Large intestine (tissue), 3 donors: ENCODE measurements around the gene USP48. TPM values are rescaled to one million over a fixed set of nuclear protein-coding genes. Genes with fewer than 3 reads are reported as not detected.

ENCODE experiments used
- DNase-seq, 2 donors: peaks; one replicate each; pipeline versions ENCODE4 v3.0.0 to v3.0.0-alpha.2; 2013
- H3K27ac ChIP-seq: one replicate; pipeline ENCODE4 v1.5.1; 2013; ENCODE audit warnings: low read length
- H3K27me3 ChIP-seq: 2 replicates; pipeline ENCODE4 v1.6.1; 2013; ENCODE audit warnings: low read length; ENCODE audit not compliant: control insufficient read depth, insufficient read depth
- H3K36me3 ChIP-seq: 2 replicates; pipeline ENCODE4 v1.6.1; 2013; ENCODE audit warnings: low read length; ENCODE audit not compliant: control insufficient read depth, insufficient read depth
- H3K4me1 ChIP-seq: one replicate; pipeline ENCODE4 v1.6.1; 2013; ENCODE audit warnings: low read length; ENCODE audit not compliant: control insufficient read depth, insufficient read depth
- H3K4me3 ChIP-seq: one replicate; pipeline ENCODE4 v1.5.1; 2013; ENCODE audit warnings: low read length
- H3K9me3 ChIP-seq: one replicate; pipeline ENCODE4 v1.6.1; 2013; ENCODE audit warnings: mild to moderate bottlenecking, low read depth, low read length, moderate library complexity; ENCODE audit not compliant: control insufficient read depth
- WGBS: methylation state at CpG from one replicate; pipeline ENCODE4 v1.1.5; 2013; ENCODE audit warnings: low lambda C conversion rate; ENCODE audit not compliant: insufficient coverage; 5-methylcytosine and 5-hydroxymethylcytosine counted together
- polyA plus RNA-seq: library from polyadenylated mRNA; unstranded; fragments of 120-200 nt; gene quantifications from one replicate; pipeline ENCODE4 v1.2.1, GENCODE V29; 2013

The USP48 gene
- polyA plus RNA-seq, 1 donor, result 43.3 TPM

DNA sequence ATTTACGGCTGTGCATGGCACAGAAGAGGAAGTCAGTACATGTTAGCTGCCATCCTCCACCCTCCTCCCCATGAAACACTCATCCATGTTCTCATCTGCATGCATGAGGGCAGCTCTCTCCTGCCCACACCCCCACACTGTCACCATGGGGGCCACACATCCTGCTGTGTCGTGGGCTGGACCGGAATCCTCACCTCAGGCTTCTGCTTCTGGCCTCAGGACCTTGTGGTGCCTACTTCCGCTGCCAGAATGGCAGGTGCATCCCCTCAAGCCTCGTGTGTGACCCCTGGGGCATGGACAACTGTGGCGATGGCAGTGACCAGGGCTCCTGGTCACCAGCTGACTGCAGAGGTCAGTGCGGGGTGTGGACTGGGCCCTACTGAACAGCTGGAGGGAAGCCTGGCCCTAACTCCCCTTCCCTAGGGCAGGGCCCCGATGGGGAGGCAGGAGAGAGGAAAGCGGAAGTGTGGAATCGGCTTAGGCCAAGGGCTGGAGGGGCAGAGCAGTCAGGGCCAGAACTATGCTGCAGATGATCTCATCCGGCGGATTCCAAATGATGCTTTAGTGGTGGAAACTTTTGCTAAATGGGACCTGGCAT is 32.9 kb upstream of the USP48 start:
- no peak for DNase-seq
- peaks cover 12% of the 10 kb centered on the region for H3K4me1 ChIP-seq
- no peak overlapping the region for H3K4me3 ChIP-seq
- H3K27ac ChIP-seq, result no peak overlapping the region
- peaks cover 3% of the 10 kb centered on the region for H3K36me3 ChIP-seq
- no CpG with 5 or more reads among the region's 12 CpGs for WGBS
- no peaks in the 10 kb centered on the region for H3K27me3 ChIP-seq
- no peaks in the 10 kb centered on the region for H3K9me3 ChIP-seq

DNA sequence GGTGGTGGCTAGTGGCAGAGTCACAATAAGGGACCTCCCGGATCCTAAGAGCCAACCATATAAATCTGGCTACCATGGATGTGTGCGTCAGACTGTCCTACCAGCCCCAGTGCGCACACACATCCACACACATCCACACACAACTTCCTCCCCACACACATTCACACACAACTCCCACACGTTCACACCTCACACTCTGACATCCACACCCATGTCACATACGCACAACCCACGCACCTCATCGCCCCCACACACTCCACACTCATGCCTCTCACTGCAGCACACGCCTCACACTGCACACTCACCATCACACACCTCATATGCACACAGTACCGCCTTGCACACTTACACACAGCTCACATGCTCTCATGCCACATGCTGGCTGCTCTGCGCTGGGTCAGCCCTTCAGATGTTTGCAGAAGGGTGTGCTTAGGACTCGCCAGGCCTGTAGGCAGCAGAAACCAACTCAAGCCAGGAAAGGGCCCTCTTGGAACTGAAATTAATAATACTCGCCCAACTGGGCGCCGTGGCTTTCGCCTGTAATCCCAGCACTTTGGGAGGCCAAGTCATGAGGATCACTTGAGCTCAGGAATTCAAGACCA is 32.1 kb upstream of the USP48 start:
- H3K4me1 ChIP-seq, result peaks cover 12% of the 10 kb centered on the region
- no peaks in the 10 kb centered on the region for H3K27me3 ChIP-seq
- no CpG with 5 or more reads among the region's 15 CpGs for WGBS
- H3K9me3 ChIP-seq, result no peaks in the 10 kb centered on the region
- no peak overlapping the region for H3K4me3 ChIP-seq
- no peak overlapping the region for H3K27ac ChIP-seq
- H3K36me3 ChIP-seq, result no peaks in the 10 kb centered on the region
- DNase-seq, result no peak

DNA sequence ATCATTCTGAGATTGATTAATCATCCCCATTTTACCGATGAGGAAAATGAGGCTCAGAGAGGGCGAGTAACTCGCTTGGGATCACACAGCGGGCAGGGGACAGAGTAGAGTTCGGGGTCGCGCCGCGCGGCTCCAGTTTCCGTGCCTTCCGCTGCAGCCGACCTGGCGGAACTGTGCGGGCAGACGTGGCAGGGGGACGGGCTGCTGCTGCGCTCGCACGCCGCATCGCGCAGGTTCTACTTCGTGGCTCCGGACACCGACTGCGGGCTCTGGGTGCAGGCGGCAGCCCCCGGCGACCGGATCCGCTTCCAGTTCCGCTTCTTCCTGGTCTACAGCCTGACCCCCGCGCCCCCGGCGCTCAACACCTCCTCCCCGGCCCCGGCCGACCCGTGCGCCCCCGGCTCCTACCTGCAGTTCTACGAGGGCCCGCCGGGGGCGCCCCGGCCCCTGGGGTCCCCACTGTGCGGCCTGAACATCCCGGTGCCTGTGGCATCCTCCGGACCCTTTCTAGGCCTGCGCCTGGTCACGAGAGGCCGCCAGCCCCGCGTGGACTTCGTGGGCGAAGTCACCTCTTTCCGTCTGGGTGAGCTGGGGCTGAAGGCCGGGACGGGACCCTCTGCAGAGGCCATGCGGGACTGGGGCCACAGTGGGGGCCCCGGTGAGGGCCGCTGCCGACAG is 31.4 kb upstream of the USP48 start:
- WGBS, result 0% methylated on average over 1 of the region's 65 CpGs

DNA sequence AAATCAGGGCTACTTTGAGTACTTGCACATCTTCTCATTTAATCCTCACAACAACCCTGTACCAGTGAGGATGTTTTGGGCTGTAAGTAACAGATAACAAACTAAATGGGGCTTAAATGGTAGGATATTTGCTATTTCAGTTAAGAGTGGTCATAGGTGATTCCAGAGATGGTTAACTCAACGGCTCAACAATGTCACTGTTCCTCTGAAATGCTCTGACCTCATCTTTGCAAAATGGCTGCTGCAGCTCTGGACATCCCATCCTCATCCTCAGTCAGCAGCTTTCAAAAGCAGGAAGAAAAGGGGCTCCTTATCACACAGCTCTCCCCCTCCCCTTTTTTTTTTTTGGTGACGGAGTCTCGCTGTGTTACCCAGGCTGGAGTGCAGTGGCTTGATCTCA is 30.6 kb upstream of the USP48 start:
- WGBS, result no CpG with 5 or more reads among the region's 3 CpGs
- H3K4me1 ChIP-seq, result peaks cover 12% of the 10 kb centered on the region
- no peaks in the 10 kb centered on the region for H3K27me3 ChIP-seq
- no peak overlapping the region for H3K27ac ChIP-seq
- H3K36me3 ChIP-seq, result no peaks in the 10 kb centered on the region
- no peaks in the 10 kb centered on the region for H3K9me3 ChIP-seq
- no peak overlapping the region for H3K4me3 ChIP-seq
- DNase-seq, result no peak

More for the DNA sequence above, 31.4 kb upstream of the USP48 start:
- peak overlapping the region; percentile 46 for H3K4me3 ChIP-seq
- no peak overlapping the region for H3K27ac ChIP-seq
- peaks cover 12% of the 10 kb centered on the region for H3K4me1 ChIP-seq
- no peaks in the 10 kb centered on the region for H3K27me3 ChIP-seq
- no peaks in the 10 kb centered on the region for H3K9me3 ChIP-seq
- peak in 1 of 2 donors; percentile 53 for DNase-seq
- no peaks in the 10 kb centered on the region for H3K36me3 ChIP-seq

DNA sequence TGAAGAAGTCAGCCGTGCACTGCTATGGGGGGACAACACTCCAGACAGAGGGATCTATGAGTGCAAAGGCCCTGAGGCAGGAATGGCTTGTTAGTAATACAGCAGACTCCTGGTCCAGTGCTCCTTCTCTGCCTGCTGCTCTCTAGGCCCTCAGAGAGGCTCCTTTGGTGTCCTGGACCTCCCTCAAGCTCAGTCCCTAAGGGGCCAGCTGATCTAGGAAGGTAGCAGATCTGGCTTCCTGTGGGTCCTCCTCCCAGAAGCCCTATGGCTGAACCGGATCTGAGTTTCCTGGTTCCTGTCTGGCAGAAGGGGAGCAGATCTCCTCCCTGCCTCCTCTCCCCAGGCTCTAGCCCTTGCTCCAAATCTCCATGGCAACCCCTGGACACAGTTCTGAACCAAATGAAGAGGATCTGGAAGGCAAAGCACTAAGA is 28.9 kb upstream of the USP48 start, which contains the start of gene LDLRAD2:
Gene LDLRAD2, plus strand, starts transcription at position 391 of the 431 bp plus-strand sequence. CDS start 187 bp downstream, outside the sequence.
- Histone ChIP-seq H3K27me3 (no peaks in the 10 kb centered on the region), H3K4me1 (peaks cover 7% of the 10 kb centered on the region), H3K27ac (no peak within 1 kb of the TSS), H3K36me3 (no peaks in the 10 kb centered on the region), H3K9me3 (no peaks in the 10 kb centered on the region), H3K4me3 (no peak within 1 kb of the TSS)
- no CpG with 5 or more reads among the region's 2 CpGs for WGBS
- no peak for DNase-seq

DNA sequence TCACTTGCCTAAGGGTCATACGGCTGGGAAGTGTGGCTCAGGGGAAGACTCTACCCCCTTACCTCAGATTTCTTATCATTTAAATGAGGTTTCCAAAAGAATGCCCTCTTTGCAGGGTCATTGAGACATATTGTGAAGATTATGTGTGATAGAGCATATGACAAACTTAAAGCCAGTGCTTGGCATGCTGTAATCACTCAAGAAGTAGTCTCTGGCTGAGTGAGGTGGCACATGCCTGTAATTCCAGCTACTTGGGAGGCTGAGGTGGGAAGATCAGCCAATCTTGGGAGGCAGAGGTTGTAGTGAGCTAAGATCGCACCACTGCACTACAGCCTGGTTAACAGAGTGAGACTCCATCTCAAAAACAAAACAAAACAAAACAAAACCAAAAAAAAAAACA is 21.6 kb upstream of the USP48 start:
- H3K27ac ChIP-seq, result no peak overlapping the region
- no peak for DNase-seq
- no peaks in the 10 kb centered on the region for H3K9me3 ChIP-seq
- H3K36me3 ChIP-seq, result no peaks in the 10 kb centered on the region
- no peaks in the 10 kb centered on the region for H3K27me3 ChIP-seq
- no peaks in the 10 kb centered on the region for H3K4me1 ChIP-seq
- no peak overlapping the region for H3K4me3 ChIP-seq
- WGBS, result no CpG with 5 or more reads among the region's 2 CpGs

DNA sequence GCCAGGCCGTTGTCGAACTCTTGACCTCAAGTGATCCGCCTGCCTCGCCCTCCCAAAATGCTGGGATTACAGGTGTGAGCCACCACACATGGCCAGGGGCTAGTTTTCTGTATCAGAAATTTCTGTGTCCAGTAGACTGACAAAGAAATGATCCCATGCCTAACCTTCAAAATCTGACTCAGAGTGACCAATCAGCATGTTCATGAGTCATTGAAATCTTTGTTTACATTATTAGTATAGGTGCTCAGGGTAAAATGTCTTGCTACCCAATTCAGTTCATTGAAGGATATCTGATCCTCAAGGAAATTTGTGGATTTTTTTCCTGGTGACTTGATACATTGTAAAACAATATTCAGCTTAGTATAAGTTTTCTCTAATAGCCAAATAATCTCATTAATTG is 18.2 kb upstream of the USP48 start:
- H3K4me3 ChIP-seq, result no peak overlapping the region
- H3K27ac ChIP-seq, result no peak overlapping the region
- WGBS, result no CpG with 5 or more reads among the region's 4 CpGs
- no peaks in the 10 kb centered on the region for H3K9me3 ChIP-seq
- no peaks in the 10 kb centered on the region for H3K4me1 ChIP-seq
- no peaks in the 10 kb centered on the region for H3K27me3 ChIP-seq
- no peaks in the 10 kb centered on the region for H3K36me3 ChIP-seq
- DNase-seq, result no peak

DNA sequence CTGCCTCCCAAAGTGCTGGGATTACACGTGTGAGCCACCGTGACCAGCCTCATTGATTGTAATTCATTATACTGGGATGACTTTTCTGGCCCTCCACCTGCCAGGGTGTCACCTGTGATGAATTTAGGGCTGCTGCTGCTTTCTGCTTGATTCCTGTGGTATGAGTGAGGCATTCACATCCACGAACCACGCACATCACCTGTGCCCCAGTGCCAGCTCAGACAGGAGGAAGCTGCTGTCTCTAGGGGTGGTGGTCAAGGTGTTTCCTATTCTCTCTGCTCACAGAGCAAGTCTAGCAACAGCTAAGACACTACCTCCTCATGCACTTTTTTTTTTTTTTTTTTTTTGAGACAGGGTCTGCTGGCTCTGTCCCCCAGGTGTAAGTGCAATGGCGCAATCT is 16.8 kb upstream of the USP48 start:
- no CpG with 5 or more reads among the region's 5 CpGs for WGBS

DNA sequence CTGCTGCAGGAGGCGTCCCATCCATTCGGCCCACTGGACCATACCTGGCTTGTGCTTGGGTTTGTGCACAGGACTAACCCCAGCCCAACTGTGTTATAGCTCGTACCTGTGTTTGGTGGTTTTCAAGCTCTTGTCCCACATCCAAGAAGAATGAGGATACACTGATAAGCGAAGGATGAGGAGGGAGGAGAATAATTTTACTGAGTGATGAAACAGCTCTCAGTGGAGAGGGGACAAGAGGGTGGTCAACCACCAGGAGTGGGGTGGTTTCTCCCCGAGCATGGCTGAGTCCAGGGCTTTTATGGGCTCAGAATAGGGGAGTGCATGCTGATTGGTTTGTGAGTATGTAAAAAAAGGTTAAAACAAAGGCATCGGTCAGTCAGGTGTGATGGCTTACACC is 12.1 kb upstream of the USP48 start:
- no peaks in the 10 kb centered on the region for H3K4me1 ChIP-seq
- DNase-seq, result no peak

More for the DNA sequence above, 16.8 kb upstream of the USP48 start:
- H3K4me1 ChIP-seq, result no peaks in the 10 kb centered on the region
- H3K27ac ChIP-seq, result no peak overlapping the region
- no peak for DNase-seq
- H3K9me3 ChIP-seq, result peaks cover 10% of the 10 kb centered on the region
- H3K4me3 ChIP-seq, result no peak overlapping the region
- no peaks in the 10 kb centered on the region for H3K36me3 ChIP-seq
- H3K27me3 ChIP-seq, result no peaks in the 10 kb centered on the region

DNA sequence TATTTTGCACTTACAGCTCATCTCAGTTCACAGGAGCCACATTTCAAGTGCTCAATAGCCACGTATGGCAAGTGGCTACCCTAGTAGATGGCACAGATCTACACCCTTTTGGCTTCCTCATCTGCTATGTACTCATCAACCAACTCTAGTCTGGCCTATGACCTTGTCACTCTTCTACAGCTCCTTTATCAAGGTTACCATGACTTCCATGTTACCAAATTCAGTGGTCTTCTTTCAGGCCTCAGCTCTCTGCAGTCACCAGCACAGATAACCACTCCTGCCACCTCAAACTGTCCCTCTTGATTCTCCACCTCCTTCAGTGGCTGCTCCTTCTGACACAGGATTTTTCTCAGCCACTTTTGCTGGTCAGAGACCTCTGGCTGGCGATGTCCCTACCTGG is 11.7 kb upstream of the USP48 start:
- Histone ChIP-seq H3K9me3 (peaks cover 11% of the 10 kb centered on the region), H3K27me3 (no peaks in the 10 kb centered on the region), H3K36me3 (no peaks in the 10 kb centered on the region), H3K4me3 (no peak overlapping the region), H3K4me1 (no peaks in the 10 kb centered on the region), H3K27ac (no peak overlapping the region)
- no CpG with 5 or more reads among the region's 2 CpGs for WGBS
- DNase-seq, result no peak

More for the DNA sequence above, 12.1 kb upstream of the USP48 start:
- no CpG with 5 or more reads among the region's 6 CpGs for WGBS
- H3K27me3 ChIP-seq, result no peaks in the 10 kb centered on the region
- H3K27ac ChIP-seq, result no peak overlapping the region
- H3K9me3 ChIP-seq, result peaks cover 11% of the 10 kb centered on the region
- no peaks in the 10 kb centered on the region for H3K36me3 ChIP-seq
- no peak overlapping the region for H3K4me3 ChIP-seq
